Stimulated activated CD8-positive, alpha-beta memory T cell treated with anti-CD3 and anti-CD28 coated beads, Interleukin-15, amount 100 ng/mL, for 48 hours (primary cell): ENCODE measurements around the gene JARID2.
"Not testable (repeated sequence)": the region's sequence is repeated elsewhere in the genome, so short reads cannot be mapped to it uniquely, and the experiment has no call there.

Experiments used
- DNase-seq, 2 donors: peaks; one replicate each; pipeline ENCODE4 v3.0.0-alpha.2; 2020; ENCODE audit warnings: low read depth in 2 of 2

Gene JARID2

DNA sequence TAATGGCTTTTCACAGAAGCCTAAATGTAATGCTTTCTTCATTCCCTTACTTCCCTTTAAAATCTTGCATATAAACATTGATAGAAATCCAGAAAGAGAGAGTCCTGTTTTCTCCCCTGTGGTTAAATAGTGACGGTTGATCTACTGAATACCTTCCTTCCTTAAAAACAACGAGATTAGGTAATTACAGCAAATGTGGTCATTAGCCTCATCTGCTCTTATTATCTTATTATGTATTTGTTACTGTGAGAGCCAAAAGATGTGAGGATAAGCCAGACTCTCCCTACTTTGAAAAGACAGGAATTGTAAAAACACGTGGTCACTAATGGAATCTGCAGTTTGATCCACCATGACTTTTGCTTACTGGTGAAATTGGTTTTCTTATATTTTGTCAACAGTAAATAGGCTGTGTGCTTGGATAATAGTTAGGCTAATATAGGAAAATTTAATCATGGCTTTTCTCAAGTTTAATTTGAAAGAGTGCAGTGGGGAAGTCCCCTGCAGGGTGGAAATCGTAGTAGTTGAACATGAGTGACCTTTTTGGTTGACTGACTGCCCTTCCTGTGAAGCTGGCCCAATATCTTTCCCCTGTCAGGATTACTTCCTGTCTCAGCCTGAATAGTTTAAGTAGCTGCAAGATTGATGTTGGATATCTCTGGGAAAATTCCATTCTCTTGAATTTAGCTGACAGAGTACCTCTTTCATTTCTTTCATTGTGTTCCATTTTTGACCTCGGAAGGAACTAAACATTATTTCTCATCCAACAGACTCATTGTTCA, 62.8 kb downstream of the JARID2 start:
- DNase-seq = no peak

DNA sequence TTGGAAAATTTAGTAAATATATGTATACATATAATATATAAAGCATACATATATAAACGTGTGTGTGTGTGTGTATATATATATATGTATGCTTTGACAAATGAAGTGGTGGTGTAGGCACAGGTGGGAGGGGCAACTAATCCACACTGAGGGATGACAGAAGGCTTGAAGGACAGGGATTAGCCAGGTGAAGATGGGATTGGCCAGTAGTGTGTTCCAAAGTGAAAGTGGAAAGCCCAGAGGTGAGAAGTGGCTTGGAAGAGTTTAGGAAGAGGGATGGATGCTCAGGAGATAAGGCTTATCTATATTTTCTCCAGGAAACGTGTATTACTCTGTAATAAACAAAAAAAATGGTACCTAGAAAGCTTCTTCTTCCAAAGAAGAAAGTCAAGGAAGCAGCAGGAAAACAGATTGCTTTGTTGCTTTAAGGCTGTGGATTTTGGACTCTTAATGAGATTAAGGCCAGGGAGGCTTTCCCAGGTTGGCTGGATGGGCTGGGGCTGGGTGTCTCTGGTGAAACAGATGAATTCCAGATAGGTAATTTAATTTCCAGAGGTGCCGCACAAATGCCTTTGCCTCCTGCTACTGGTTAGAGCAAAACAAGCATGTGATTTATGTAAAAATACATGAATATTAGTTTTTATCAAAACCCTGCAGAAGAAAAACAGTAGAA, 63.9 kb downstream of the JARID2 start:
- no peak for DNase-seq

GRCh38 chr6:15310680-15311079, 64.8 kb downstream of the JARID2 start:
- DNase-seq = no peak

GRCh38 chr6:15312500-15312899, 66.6 kb downstream of the JARID2 start:
- DNase-seq = no peak

DNA sequence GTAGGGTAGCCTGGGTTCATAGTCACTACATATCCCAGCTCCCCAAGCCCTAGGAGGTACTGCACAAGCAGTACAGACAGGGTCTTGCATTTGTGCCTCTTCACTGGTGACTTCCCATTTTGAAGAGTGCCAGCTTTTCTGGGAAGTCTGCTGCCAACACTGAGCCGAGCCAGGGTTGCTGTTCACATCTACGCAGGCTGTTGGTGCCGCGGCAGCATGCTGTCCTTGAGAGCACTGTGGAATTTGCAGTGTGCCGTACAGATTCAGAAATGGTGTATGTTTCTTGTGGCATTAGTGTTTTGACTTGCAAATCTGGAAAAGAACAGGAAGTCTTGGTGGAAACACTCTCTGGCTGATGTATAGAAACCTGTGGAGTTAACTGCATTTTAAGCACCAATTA, 67.5 kb downstream of the JARID2 start:
- no peak for DNase-seq

GRCh38 chr6:15316754-15317153, 70.9 kb downstream of the JARID2 start:
- DNase-seq = no peak

- no peak for DNase-seq
These were observed 71.4 kb downstream of the JARID2 start for GRCh38 chr6:15317251-15317650.

DNA sequence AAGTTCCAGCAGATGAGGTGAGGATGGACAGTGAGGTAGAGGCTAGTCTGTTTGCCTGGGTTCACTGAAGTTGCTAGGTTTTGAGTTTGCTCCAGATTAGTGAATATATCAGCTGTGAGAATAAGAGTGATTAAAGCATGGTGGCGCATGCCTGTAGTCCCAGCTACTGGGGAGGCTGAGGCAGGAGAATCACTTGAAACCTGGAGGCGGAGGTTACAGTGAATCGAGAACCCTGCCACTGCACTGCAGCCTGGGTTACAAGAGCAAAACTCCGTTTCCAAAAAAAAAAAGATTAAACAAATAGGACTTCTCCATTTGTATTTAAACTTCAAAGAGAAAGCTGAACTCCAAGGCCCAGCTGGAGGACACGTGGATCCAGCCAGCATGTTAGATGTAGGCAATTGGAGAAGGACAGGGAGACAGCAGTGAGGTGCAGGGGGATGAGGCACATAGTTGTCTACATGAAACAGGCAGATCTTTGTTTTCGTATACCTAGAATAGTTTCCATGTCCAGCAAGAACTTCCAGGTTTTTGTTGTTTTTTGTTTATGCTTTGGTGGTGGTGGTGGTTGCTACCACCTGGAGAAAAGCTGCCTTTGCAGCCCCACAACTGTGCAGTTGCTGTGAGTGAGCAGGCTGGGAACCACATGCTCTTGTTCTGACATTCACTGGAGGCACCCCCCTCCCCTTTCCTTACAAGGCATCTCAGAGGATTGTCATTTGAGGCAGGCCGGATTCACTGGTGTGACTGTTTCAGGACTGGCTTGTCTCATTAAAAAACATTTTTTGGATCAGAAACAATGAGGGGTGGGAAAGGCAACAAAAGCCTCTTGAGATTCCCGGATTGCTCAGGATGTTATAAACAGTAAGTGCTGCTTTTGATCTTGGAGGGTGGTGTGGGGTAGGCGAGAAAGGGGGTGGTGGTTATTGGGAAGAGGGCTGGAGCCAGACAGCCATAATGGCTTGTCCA, 72.3 kb downstream of the JARID2 start:
- no peak for DNase-seq

DNA sequence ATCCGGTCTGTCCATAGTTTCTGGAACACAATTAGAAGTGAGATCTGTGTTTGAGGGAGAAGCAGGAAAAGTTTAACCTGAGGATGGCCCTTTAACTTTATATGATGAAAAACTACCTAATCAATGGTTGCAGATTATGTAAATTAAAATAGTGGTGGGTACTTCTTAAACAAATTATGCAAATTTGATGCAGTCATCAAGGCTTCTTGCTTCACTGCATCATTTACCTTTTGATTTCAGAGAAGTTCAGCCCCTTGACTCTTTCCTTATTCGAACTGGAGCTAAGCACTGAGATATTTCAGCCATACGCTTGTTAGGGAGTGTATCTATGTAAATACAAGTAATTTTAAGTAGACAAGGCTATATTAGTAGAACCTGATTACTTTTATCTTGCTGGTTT, 73.8 kb downstream of the JARID2 start:
- DNase-seq = no peak

DNA sequence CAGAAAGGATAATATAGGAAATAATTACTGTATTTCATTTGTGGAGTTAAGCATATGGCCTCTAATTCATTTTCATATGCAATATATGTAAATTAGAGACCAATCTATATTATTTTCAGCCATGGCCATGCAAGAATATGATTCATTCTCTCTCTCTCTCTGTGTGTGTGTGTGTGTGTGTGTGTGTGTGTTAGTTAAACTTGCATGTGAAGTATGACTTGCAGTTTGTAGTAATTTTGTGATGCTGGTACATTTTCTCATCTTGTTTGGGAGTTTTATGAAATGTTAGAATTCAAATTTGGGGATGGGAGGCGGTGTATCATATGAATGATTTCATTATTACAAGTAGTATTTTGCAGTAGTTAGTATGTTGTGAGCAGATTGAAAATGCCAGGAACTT, 74.8 kb downstream of the JARID2 start:
- DNase-seq = no peak

DNA sequence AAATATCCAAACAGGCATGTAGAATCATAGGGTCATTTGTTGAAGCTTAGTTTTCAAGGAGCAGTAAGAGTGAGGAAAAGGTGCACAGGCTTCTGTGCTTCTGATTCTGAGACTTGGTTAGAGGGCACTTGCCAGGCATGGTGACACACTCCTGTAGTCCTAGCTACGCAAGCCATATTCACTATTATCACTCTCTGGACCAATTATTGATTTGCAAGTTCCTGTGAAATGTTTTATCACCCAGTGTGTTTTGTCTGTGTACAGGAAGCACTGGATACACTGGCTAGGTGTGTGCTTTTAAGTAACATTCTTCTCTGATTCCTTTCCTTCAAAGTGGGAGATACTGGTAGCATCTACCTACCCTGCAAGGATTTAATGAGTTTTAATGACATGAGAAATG, 76.3 kb downstream of the JARID2 start:
- no peak for DNase-seq

- no peak for DNase-seq
These were observed 77.1 kb downstream of the JARID2 start for GRCh38 chr6:15322781-15323536.

DNA sequence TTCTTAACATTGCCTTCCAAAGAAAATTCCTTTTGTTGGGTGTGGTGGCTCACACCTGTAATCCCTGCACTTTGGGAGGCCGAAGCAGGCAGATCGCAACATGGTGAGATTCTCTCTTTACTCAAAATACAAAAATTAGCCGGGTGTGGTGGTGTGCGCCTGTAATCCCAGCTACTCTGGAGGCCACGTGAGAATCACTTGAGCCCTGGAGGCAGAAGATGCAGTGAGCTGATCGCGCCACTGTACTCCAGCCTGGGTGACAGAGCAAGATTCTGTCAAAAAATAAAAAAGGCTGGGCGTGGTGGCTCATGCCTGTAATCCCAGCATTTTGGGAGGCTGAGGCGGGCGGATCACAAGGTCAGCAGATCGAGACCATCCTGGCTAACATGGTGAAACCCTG, 77.7 kb downstream of the JARID2 start:
- not testable (repeated sequence) for DNase-seq

GRCh38 chr6:15324427-15324985, 78.6 kb downstream of the JARID2 start:
- no peak for DNase-seq

- DNase-seq = no peak
These were observed 79.7 kb downstream of the JARID2 start for GRCh38 chr6:15325540-15325955.

DNA sequence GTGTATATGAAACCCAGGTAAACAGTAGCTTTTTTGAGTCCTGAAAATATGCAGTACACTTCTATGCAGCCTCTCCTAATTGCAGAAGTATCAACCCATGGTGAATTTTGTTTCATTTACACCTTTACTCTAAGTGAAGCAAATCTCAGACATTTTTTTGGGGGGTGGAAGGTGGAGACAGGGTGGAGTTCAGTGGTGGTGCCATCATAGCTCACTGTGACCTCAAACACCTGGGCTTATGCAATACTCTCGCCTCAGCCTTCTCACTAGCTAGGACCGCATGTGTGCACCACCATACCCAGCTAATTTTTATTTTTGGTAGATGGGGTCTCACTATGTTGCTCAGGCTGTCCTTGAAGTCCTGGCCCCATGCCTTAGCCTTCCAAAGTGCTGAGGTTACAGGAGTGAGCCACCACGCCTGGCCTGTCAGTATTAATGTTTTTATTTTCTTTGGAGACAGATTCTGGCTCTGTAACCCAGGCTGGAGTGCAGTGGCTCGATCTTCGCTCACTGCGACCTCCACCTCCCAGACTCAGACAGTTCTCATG, 80.3 kb downstream of the JARID2 start:
- DNase-seq = no peak

DNA sequence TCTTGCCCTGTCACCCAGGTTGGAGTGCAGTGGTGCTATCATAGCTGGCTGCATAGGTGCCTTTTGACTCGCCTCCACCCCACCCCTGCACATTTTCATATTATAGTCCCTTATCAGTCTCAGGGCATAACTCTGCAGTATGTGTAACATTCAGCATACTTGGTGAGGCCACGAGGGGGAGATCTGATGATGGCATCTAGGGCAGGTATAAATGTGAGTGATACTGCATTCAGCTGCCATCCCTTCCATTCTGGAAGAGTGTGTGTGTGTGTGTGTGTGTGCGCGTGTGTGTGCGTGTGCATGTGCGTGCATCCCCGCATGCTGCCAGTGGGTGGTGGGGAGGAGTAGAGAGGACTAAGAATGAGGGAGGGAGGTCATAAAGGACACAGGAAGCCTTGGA, 81.4 kb downstream of the JARID2 start:
- DNase-seq = peak in 1 of 2 donors; percentile 21

- DNase-seq = no peak
These were observed 83.4 kb downstream of the JARID2 start for GRCh38 chr6:15329197-15329671.

- no peak for DNase-seq
These were observed 84.5 kb downstream of the JARID2 start for GRCh38 chr6:15330174-15330944.

GRCh38 chr6:15331143-15331542, 85.3 kb downstream of the JARID2 start:
- DNase-seq = no peak
